Kasumi-1 (cell line): ENCODE results near the gene MCUR1.
"Not testable (repeated sequence)": the region's sequence is repeated elsewhere in the genome, so short reads cannot be mapped to it uniquely, and the experiment has no call there.

ENCODE experiments used
- DNase-seq, 2 experiments: peaks; one replicate each; lab custom pipeline; 2025; lab: John Stamatoyannopoulos, UW

Gene MCUR1

DNA sequence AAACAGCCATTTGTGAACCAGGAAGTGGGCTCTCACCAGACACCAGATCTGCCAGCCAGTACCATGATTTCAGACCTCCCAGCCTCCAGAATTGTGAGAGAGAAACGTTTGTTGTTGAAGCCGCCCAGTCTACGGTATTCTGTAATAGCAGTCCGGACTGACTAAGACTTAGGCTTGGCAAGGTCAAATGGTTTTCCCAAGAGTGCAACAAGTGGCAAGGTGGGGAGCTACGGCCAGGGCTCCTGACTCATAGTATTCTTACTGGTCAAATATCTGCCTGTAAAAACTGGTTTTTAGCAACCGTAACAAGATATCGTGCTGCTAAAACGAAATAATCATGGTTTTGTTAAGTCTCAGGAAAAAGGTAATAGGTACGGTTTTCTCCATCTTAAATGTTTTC, 37.8 kb downstream of the MCUR1 start:
- no peak for DNase-seq

DNA sequence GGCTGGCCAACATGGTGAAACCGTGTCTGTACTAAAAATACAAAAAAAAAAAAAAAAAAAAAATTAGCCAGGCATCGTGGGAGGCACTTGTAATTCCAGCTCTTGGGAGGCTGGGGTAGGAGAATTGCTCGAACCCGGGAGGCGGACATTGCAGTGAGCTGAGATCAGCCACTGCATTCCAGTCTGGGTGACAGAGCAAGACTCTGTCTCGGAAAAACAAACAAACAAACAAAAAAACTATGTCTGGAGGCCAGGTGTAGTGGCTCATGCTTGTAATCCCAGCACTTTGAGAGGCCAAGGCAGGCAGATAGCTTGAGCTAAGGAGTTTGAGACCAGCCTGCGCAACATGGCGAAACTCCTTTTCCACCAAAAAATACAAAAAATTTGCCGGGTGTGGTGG, 38.9 kb downstream of the MCUR1 start:
- not testable (repeated sequence) for DNase-seq

DNA sequence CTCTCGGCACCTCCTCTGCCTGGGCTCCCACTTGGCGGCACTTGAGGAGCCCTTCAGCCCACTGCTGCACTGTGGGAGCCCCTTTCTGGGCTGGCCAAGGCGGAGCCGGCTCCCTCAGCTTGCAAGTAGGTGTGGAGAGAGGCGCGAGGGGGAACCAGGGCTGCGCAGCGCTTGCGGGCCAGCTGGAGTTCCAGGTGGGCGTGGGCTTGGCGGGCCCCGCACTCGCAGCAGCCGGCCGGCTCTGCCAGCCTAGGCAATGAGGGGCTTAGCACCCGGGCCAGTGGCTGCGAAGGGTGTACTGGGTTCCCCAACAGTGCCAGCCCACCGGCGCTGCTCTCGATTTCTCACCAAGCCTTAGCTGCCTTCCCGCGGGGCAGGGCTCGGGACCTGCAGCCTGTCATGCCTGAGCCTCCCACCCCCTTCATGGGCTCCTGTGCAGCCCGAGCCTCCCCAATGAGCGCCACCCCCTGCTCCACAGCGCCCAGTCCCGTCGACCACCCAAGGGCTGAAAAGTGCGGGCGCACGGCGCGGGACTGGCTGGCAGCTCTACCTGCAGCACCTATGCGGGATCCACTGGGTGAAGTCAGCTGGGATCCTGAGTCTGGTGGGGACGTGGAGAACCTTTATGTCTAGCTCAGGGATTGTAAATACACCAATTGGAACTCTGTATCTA, 41.9 kb downstream of the MCUR1 start:
- DNase-seq: not testable (repeated sequence)

DNA sequence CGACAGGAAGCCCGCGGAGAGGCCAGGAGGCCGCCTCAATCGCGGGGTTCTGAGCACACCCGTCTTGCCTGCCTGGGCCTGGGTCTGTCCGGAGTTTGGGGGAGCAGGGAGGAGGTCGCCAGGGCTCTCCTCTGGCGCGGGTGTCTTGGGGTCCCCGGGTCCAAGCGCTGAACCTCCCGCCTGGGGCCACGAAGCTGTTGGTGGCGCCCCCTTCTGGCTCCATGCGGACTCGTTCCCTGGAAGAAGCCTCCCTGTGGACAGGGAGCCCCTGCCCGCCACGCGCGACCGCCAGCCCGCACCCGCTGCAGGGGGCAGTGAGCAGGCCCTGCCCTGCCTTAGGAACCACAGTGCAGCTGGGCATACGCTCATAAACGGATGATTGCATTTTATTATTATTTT, 44.7 kb downstream of the MCUR1 start:
- DNase-seq: no peak

DNA sequence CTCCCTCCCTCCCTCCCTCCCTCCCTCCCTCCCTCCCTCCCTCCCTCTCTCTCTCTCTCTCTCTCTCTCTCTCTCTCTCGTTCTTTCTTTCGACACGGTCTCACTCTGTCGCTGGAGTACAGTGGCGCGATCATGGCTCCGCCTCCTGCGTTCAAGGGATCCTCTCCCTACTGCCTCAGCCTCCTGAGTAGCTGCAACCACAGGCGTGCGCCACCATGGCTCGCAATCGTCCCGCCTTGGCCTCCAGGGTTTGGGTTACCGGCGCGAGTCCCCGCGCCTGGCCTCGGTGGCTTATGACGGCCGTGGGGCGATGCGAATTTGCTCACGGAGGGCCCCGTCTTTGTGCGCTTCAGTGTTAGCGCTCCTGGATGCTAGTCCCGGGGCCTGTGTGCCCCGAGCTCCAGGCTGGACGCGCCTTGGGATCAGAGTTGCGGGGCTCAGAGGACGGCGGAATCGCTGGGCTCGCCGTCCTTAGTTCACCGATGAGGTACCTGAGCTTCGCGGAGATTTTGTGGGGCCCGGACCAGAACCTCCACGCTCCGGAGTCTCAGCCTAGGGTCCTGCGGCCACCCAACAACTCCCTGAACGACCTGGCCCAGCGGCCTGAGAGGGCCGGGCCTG, 45.2 kb downstream of the MCUR1 start:
- no peak for DNase-seq

DNA sequence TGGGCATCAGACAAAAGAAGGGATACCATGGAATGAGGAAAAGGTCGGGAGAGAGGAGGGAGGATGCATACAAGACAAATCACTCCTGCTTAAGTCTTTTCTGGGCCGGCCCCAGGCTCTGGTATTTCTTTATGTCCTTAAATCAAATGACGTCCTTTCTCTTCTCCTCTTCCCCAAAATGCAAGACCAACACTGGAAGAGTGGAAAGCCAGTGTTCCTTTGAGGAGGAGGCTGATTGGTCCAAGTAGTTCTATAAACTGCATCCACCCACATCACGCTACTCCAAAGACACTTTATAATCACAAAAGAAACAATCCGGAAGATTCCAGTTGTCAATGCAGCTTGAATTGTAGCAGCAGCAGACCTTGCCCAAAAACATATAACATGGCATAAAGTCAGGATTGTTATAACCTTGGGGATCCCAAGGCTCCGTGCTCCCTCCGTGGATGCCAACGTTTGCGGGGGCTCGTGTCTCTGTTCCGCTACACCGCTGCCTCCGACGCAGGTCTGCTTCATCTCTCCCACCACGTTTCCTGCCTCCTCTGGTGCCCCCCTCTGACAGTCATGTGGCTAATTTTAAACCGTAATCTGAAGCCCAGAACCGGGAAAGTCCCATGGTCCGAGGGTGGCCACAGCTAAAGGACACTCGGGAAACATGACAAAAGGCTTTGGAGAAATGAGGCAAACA, 47.1 kb downstream of the MCUR1 start:
- peak in 1 of 2 experiments; percentile 19 for DNase-seq

DNA sequence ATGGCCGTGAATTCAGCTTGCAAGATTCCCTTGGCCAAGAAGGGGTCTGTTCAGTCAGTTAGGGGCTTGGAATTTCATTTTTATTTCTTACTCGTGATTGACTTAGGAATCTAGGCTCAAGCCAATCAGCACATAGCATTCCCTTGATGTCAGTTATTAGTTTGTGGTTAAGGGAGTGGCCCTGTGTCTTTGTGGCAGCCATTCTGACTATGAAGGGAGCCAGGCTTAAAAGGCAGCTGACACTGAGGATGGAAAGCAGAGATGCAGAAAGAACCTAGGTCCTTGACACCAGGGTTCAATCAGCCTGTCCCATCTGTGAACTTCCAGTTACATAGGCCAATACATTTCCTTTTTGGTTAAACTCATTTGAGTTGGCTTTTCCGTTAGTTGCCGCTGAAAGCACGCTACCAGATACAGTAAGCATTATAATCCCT, 48.1 kb downstream of the MCUR1 start:
- peak; percentile 32 to 41 for DNase-seq

DNA sequence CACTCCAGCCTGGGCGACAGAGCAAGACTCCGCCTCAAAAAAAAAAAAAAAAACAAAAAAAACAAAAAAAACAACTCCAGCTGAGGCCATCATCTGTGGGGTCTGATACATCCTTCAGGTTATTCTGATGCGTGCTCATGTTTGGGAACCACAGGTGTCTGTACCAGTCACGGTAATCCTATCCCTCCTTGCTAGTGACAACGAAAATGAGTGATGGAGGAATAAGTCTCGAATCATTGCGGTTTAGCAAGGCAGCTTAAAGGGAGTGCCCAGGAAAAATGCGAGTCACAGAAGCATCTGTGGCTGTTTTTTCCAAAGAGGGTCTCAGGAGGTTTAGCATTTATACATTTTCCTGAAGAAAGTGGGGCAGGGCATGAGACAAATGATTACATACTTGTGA, 48.8 kb downstream of the MCUR1 start:
- no peak for DNase-seq

DNA sequence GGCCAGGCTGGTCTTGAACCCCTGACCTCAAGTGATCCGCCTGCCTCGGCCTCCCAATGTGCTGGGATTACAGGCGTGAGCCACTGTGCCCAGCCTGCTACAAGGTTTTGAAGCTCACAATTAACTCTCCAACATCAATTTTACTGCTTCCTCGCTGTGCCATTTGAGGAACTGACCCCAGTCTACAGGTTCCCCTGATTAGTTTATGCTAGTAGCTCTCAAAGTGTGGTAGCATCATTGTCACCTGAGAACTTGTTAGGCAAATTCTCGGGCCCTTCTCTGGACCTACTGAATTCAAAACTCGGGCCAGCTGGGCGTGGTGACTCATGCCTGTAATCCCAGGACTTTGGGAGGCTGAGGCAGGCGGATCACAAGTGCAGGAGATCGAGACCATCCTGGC, 49.4 kb downstream of the MCUR1 start:
- DNase-seq: no peak

DNA sequence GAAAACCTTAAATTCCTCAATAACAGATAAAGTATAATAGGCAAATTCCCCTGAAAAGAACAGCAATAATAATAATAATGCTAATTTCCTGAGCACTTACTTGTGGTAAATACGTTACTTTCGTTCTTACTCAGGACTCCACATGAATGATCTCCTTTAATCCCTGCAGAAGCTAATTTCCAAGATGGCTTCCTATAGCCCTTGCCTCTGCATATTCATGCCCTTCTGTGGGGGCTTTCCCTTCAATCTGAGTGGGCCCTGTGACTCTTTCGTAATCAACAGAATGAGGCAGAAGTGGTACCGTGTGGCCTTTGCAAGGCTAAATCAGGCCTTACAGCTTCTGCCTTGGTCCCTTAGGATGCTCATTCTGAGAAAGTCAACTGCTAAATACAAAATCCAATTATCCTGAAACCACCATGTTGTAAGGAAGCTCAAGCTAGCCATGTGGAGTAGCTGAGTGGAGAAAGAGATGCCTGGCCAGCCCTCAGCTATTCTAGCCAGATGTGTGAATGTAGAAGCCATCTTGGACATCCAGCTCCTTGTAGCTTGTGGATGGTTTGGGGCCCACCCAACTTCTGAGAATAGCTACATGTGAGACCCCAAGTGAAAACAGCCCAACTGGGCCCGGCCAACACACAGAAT, 50.5 kb downstream of the MCUR1 start:
- DNase-seq: no peak

DNA sequence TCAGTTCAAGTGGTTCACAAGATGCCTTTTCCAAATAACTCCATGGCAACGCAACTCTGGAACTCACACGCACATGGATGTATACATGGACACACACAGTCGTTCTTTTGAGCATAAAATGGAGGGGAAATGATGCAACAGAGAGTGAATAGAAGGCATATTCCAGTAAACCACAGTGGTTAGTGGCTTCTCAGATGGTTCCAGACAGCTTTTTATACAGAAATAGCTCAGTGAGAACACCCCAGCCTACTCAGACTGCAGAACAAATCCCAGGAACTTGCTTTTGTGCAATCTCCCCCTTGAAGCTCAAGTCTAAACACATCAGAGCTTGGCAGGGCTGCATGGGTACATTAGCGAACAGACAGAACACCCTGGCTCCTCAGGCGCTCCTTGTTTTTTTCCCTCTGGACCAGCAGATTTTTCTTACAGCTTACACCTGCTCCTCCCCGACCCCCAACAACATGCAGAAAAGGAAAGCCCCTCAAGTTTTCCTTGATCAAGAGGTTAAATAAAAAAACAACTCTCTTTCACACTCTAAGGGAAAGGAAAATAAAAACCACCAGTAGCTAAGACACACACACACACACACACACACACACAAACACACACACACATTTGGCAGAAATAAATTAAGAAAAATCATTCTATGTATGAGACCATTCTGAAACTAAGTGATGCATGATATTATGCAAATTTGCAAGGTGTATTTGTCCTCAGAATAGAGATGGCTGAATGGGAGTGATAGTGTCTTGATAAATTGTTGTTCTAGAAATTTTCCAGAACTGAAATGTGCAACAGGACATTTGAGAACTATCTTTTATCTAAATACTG, 51.5 kb downstream of the MCUR1 start:
- peak; percentile 96 to 98 for DNase-seq

DNA sequence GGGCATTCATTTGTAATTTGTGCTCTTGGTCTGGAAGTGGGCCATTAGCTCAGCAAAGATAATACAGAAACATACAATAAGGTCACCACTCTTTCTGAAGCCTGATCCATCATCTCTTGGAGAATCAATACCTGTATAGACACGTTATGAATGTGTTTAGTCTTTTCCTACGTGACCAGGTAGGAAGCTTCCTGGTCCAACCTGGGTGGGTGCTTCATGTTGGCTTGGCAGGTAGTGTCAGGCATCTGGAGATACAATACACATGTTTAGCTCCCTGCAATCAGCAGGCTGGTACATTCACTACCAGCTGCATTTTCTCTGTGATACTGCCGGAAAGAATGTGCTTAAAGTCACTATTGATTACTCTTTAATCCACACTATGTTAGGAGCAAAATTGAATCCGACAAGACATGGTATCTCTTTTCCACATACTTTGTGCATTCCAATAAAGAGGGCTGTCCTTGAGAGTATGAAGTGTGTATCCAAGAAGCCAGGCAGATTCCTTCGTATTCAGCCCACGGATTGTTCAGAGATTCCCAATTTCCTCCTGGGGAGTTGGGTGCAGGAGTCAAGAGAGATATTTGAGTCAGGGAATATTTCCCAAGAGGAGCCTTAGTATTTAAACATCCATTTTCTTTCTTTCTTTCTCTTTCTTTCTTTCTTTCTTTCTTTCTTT, 52.9 kb downstream of the MCUR1 start:
- DNase-seq: no peak

DNA sequence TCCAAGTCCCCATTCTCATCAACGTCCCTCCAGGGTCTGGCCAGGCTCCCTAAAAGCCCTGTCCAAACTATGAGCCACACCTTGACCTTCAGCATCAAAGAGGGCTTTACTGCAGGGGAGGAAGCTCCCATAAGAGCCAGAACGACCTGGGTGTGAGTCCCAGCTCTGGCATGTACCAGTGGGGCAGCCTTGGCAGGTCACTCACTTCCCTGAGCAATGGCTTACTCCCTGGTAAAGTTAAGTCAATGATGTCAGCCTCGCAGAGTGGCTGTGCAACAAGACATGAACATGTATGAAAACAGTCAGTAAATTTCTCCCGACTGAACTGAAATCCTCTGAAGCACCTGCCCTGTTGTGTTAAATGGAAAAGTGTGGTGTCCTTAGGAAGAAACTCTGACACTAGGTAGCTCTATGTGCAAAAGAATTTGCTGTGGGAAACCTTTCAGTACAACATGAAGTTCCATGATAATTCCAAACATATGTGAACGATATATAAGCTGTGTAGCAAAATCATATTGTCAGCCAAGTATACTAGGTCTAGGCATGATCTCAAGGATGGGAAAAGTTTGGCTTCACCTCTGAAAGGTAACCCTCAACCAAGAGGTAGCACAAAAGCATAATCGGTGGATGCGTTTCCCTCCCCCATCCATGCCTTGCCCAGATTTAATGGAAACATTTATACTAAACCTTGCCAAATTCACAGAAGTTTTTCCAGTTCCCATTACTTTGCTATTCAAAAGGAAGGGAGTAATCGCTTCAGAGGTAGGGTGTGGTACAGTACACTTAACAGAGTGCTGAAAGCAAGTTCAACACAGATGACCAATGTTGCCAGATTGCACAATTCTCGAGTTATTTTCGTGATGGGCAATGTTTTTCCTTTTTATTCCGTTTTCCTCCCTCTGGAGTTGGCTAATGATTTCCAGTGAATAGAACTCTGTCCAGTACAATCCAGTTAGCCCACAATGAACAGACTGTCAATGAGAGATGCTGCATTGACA, 53.8 kb downstream of the MCUR1 start:
- DNase-seq: no peak

DNA sequence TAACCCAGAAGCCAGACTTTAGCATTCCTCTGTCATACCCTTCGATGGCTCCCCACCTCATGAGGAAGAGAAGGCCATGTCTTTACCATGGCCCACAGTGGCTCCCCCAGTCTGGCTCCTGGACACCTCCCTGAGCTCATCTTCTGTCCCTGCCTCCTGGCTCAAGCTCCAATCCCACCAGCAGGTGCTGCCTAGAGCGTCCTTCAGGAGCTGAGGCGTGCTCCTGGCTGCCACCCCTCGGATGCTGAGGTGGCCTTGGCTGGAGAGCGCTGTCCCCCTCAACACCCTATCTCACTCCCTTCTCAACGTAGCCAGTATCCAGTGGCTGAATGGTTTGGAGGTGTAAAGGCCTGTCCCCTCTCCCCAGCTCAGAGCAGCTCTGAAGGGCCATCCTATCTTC, 55.3 kb downstream of the MCUR1 start:
- DNase-seq: no peak

DNA sequence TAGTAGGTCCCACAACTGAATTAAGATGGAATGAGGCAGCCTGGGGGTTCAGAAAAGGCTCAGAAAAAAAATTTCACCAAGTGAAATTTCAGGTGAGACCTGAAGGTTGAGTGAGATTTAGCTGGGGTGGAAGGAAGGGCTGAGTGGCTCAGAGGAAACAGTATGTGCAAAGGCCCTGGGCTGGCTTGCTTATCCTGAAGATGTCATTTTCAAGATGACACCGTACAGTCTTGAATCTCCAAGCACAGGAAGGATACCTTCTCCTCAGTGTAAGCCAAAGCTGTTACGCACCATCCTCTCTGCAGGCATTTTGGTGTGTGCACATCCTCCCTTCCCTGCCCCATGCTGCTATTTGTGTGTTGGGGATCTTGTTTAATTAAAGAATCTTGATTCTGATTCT, 59.7 kb downstream of the MCUR1 start:
- no peak for DNase-seq

DNA sequence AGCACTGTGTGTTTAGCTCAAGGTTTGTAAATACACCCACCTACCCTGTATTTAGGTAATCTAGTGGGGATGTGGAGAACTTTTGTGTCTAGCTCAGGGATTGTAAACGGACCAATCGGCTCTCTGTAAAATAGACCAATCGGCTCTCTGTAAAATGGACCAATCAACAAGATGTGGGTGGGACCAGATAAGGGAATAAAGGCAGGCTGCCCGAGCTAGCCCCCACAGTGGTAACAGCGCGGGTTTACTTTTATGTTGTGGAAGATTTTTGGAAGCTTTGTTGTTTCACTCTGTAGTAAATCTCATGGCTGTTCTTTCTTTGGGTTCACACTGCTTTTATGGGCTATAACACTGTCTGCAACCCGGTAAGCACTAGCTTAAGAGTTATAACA, 70.6 kb downstream of the MCUR1 start:
- no peak for DNase-seq

DNA sequence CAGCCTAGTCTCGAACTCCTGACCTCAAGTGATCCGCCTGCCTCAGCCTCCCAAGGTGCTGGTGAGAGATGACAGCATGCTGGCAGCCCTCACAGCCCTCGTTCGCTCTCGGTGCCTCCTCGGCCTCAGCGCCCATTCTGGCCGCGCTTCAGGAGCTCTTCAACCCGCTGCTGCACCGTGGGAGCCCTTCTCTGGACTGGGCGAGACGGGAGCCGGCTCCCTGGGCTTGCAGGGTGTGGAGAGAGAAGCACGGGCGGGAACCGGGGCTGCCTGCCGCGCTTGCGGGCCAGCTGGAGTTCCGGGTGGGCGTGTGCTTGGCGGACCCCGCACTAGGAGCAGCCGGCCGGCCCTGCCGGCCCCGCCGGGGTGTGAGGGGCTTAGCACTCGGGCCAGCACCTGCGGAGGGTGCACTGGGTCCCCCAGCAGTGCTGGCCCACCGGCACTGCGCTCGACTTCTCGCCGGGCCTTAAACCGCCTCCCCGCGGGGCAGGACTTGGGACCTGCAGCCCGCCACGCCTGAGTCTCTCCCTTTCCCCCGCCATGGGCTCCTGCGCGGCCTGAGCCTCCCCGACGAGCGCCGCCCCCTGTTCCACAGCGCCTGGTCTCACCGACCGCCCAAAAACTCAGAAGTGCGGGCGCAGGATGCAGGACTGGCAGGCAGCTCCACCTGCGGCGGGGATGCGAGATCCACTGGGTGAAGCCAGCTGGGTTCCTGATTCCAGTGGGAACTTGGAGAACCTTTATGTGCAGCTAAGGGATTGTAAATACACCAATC, 71.2 kb downstream of the MCUR1 start:
- DNase-seq: no peak

DNA sequence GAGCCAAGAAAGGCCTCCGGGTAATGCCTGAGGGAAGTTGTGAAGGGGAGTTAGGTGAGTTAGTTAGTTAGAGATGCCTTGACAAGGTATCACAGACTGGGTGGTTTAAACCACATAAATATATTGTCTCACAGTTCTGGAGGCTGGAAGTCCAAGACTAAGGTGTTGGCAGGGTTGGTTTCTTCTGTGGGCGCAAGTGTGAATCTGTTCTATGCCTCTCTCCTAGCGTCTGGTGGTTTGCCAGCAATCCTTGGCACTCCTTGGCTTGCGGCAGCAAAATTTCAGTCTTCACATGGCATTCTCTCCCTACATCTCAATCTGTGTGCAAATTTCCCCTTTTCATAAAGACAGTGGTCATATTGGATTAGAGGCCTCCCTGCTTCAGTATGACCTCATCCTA, 73.0 kb downstream of the MCUR1 start:
- no peak for DNase-seq
